Measurements from ENCODE around the gene PUM1. TPM values are rescaled to one million over a fixed set of nuclear protein-coding genes. Genes with fewer than 3 reads are reported as not detected.

The PUM1 gene
- total and polyA plus RNA-seq, 2 of the 8 experiments (the other 6 are each of a cell fraction or from before 2014, with no cell fraction given): 122 to 177 TPM

- TF ChIP-seq NRF1 (IDR thresholded peaks at IDR 0.05; ENCODE audit: low read depth, low read length): no peak
- no peak for TF ChIP-seq JUN (IDR thresholded peaks at IDR 0.05; ENCODE audit: low read depth, low read length)
- peak; percentile 89 for TF ChIP-seq KDM1A (IDR thresholded peaks at IDR 0.05; ENCODE audit: borderline replicate concordance, low read length)
- TF ChIP-seq RXRA (IDR thresholded peaks at IDR 0.05; ENCODE audit: insufficient read depth, low read depth, low read length): no peak
- TF ChIP-seq, protein P1, sequence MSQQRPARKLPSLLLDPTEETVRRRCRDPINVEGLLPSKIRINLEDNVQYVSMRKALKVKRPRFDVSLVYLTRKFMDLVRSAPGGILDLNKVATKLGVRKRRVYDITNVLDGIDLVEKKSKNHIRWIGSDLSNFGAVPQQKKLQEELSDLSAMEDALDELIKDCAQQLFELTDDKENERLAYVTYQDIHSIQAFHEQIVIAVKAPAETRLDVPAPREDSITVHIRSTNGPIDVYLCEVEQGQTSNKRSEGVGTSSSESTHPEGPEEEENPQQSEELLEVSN (IDR thresholded peaks at IDR 0.05): no peak
- no peak overlapping the region for H3K9ac ChIP-seq (replicated peaks in 1 of 4; ENCODE audit: extremely low read depth in 1 of 4, low read depth in 3 of 4, low read length in 3 of 4)
- H3K14ac ChIP-seq (ENCODE audit: insufficient read length): no peak overlapping the region
- H4K20me1 ChIP-seq (replicated peaks in 1 of 2; ENCODE audit: control insufficient read depth in 1 of 2, insufficient read depth in 2 of 2, low read length in 2 of 2): peaks cover 13 to 20% of the 10 kb centered on the region in 2 experiments
- DNase-seq (ENCODE audit: low read depth in 1 of 2, low spot score in 2 of 2) (no peak), FAIRE-seq (no peak)
- WGBS, 2 experiments (ENCODE audit: extremely low coverage in 1 of 2, insufficient coverage in 1 of 2, insufficient read length in 1 of 2, insufficient replicate concordance in 2 of 2, low coverage in 1 of 2, low lambda C conversion rate in 2 of 2, missing lambda C conversion rate in 1 of 2): 88% methylated on average over 8 of the region's 8 CpGs; no CpG with 5 or more reads in 1 of the 2 experiments
- H2BK12ac ChIP-seq (ENCODE audit: low read depth, low read length): no peak overlapping the region
- 0 out of 2 replicates have a peak overlapping the region, but pooled peaks have one; percentile 10 for H3K27ac ChIP-seq (ENCODE audit: low read depth, low read length)
- no peak overlapping the region for H3K18ac ChIP-seq (ENCODE audit: extremely low read depth, low read length)
- H2BK15ac ChIP-seq (ENCODE audit: low read length): peak overlapping the region; percentile 74; the same call in 1 of the 2 replicates
- H3K23ac ChIP-seq (ENCODE audit: insufficient read length): no peak overlapping the region
- H3K36me3 ChIP-seq (ENCODE audit: control insufficient read depth in 2 of 4, insufficient read depth in 4 of 4, low read length in 3 of 4): no peaks in the 10 kb centered on the region
- H3K9me3 ChIP-seq (ENCODE audit: insufficient read depth in 2 of 2, low read depth in 1 of 2, low read length in 1 of 2): no peaks in the 10 kb centered on the region
- no peak overlapping the region for H4K8ac ChIP-seq (ENCODE audit: extremely low read depth, insufficient read depth, low read length)
- ChIA-PET CTCF (ENCODE audit: partially characterized antibody) (interaction anchor here (0.8 to 13.1 kb wide), 15 partner anchors 16 to 184 kb away, joined by 3 to 164 read pairs (median 4); no protein-coding TSS in a partner anchor), POLR2A (ENCODE audit: partially characterized antibody) (interaction anchor here (0.7 to 4.4 kb wide), 6 partner anchors 12 to 161 kb away, joined by 3 to 30 read pairs (median 4); no protein-coding TSS in a partner anchor)
- peaks cover 7% of the 10 kb centered on the region for H3K79me1 ChIP-seq (ENCODE audit: low read depth, low read length)
- H3K4me3 ChIP-seq (ENCODE audit: extremely low read depth in 1 of 4, insufficient read depth in 2 of 4, low read depth in 3 of 4, low read length in 4 of 4): no peak overlapping the region
- H2BK20ac ChIP-seq (ENCODE audit: low read length): no peak overlapping the region
- H4K91ac ChIP-seq (replicated peaks; ENCODE audit: insufficient read length, low read length): no peak overlapping the region
- peaks cover 7 to 30% (median 16%) of the 10 kb centered on the region in 4 experiments for H3K4me1 ChIP-seq (replicated peaks in 1 of 4; ENCODE audit: control insufficient read depth in 3 of 4, insufficient read depth in 4 of 4, low read length in 3 of 4)
- H2BK120ac ChIP-seq (replicated peaks; ENCODE audit: low read depth, low read length): no peak overlapping the region
- H4K5ac ChIP-seq (ENCODE audit: insufficient read length, low read depth, low read length): no peak overlapping the region
- H3K4me2 ChIP-seq (ENCODE audit: insufficient read depth in 1 of 2, low read depth in 2 of 2, low read length in 2 of 2): no peak overlapping the region
- H3K4ac ChIP-seq (replicated peaks; ENCODE audit: insufficient read length, low read depth, low read length): no peak overlapping the region
- H3K79me2 ChIP-seq (ENCODE audit: control insufficient read depth in 1 of 2, insufficient read depth in 2 of 2, low read length in 2 of 2): peaks cover 0 to 8% of the 10 kb centered on the region in 2 experiments; a peak in 1 of 4 replicates
- peaks cover 0 to 16% (median 10%) of the 10 kb centered on the region in 4 experiments; a peak in 4 of 7 replicates for H3K27me3 ChIP-seq (replicated peaks in 1 of 4; ENCODE audit: control insufficient read depth in 3 of 4, extremely low read depth in 1 of 4, insufficient read depth in 3 of 4, low read length in 3 of 4)
- no peak overlapping the region for H3K56ac ChIP-seq (replicated peaks; ENCODE audit: insufficient read length, low read depth, low read length)
- H2AFZ ChIP-seq (ENCODE audit: low read length): no peak overlapping the region
- peak overlapping the region; percentile 18; the same call in 1 of the 2 replicates for H2BK5ac ChIP-seq (ENCODE audit: low read depth, low read length)
- H2AK5ac ChIP-seq (ENCODE audit: low read depth, low read length): no peak overlapping the region
- H3K23me2 ChIP-seq (ENCODE audit: low read depth, low read length): peaks cover 7% of the 10 kb centered on the region; the same call in 1 of the 2 replicates
These were observed 162.0 kb downstream of the PUM1 start for GRCh38 chr1:30903343-30904034.

Measured in H1 (cell line).